Neuronal stem cell (in vitro differentiated cells): ENCODE data around the gene ACBD3.

ENCODE experiments used
- DNase-seq: peaks from one replicate; pipeline ENCODE4 v3.0.0-alpha.2; 2013; ENCODE audit warnings: low spot score
- H2AFZ ChIP-seq: one replicate; pipeline ENCODE4 v1.6.1; 2013; ENCODE audit warnings: mild to moderate bottlenecking, low read length, inconsistent platforms
- H2AK5ac ChIP-seq: 2 replicates; pipeline ENCODE4 v1.6.1; 2013; ENCODE audit warnings: low read depth, mild to moderate bottlenecking, inconsistent platforms, low read length, moderate library complexity, mixed read lengths
- H2BK120ac ChIP-seq: 2 replicates; pipeline ENCODE4 v1.6.1; 2013; ENCODE audit warnings: low read depth, mild to moderate bottlenecking, inconsistent platforms, low read length, moderate library complexity, mixed read lengths
- H2BK12ac ChIP-seq: one replicate; pipeline ENCODE4 v1.6.1; 2013; ENCODE audit warnings: low read length, inconsistent platforms
- H2BK15ac ChIP-seq: 2 replicates; pipeline ENCODE4 v1.6.1; 2013; ENCODE audit warnings: mild to moderate bottlenecking, low read length, inconsistent platforms, mixed read lengths
- H2BK5ac ChIP-seq: one replicate; pipeline ENCODE4 v1.6.1; 2013; ENCODE audit warnings: inconsistent platforms, mild to moderate bottlenecking, low read length, moderate library complexity
- H3K14ac ChIP-seq: one replicate; pipeline ENCODE4 v1.6.1; 2013; ENCODE audit warnings: low read length, inconsistent platforms
- H3K18ac ChIP-seq: 2 replicates; pipeline ENCODE4 v1.6.1; 2013; ENCODE audit warnings: low read length, inconsistent platforms
- H3K23ac ChIP-seq: 2 replicates; pipeline ENCODE4 v1.6.1; 2013; ENCODE audit warnings: low read depth, mild to moderate bottlenecking, mixed read lengths, low read length, inconsistent platforms; ENCODE audit not compliant: poor library complexity
- H3K27ac ChIP-seq: replicated peaks from 3 replicates; pipeline ENCODE4 v1.5.1; 2013; ENCODE audit warnings: low read length, inconsistent platforms
- H3K27me3 ChIP-seq, 3 experiments: 2 replicates each; pipeline ENCODE4 v1.6.1; 2013; ENCODE audit warnings: low read length in 3 of 3, mild to moderate bottlenecking in 2 of 3, inconsistent platforms in 1 of 3, low read depth in 1 of 3, mixed read lengths in 1 of 3, moderate library complexity in 1 of 3; ENCODE audit not compliant: control insufficient read depth in 3 of 3, insufficient read depth in 3 of 3
- H3K36me3 ChIP-seq, 2 donors: replicated peaks in 1 of 2; 2 replicates each; pipeline ENCODE4 v1.6.1; 2013; ENCODE audit warnings: low read length in 2 of 2; ENCODE audit not compliant: control insufficient read depth in 2 of 2, insufficient read depth in 2 of 2
- H3K4ac ChIP-seq: 2 replicates; pipeline ENCODE4 v1.6.1; 2013; ENCODE audit warnings: inconsistent platforms, mild to moderate bottlenecking, low read length, moderate library complexity
- H3K4me1 ChIP-seq, 2 donors: 1 replicate in 1 of 2; 2 replicates in 1 of 2; pipeline ENCODE4 v1.6.1; 2013; ENCODE audit warnings: low read length in 2 of 2, low read depth in 1 of 2; ENCODE audit not compliant: control insufficient read depth in 2 of 2, insufficient read depth in 1 of 2
- H3K4me2 ChIP-seq: one replicate; pipeline ENCODE4 v1.6.1; 2013; ENCODE audit warnings: mild to moderate bottlenecking, low read length, inconsistent platforms; ENCODE audit not compliant: insufficient read depth, poor library complexity, severe bottlenecking
- H3K4me3 ChIP-seq, 2 donors: 2 replicates each; pipeline ENCODE4 v1.5.1; 2013; ENCODE audit warnings: low read length in 2 of 2, mild to moderate bottlenecking in 2 of 2, inconsistent platforms in 1 of 2, moderate library complexity in 1 of 2
- H3K79me1 ChIP-seq: one replicate; pipeline ENCODE4 v1.6.1; 2013; ENCODE audit warnings: low read depth, mild to moderate bottlenecking, inconsistent platforms, low read length, moderate library complexity
- H3K9ac ChIP-seq: one replicate; pipeline ENCODE4 v1.6.1; 2013; ENCODE audit warnings: mild to moderate bottlenecking, low read depth, low read length, inconsistent platforms; ENCODE audit not compliant: poor library complexity
- H3K9me3 ChIP-seq, 2 donors: replicated peaks in 1 of 2; 2 replicates each; pipeline versions ENCODE3 to v1.6.1; 2013; ENCODE audit warnings: low read length in 2 of 2, mild to moderate bottlenecking in 2 of 2, inconsistent platforms in 1 of 2, low read depth in 1 of 2, mixed read lengths in 1 of 2, moderate library complexity in 1 of 2; ENCODE audit not compliant: control insufficient read depth in 2 of 2, insufficient read depth in 1 of 2
- H4K8ac ChIP-seq: one replicate; pipeline ENCODE4 v1.6.1; 2013; ENCODE audit warnings: low read depth, mild to moderate bottlenecking, inconsistent platforms, low read length, moderate library complexity
- H4K91ac ChIP-seq: one replicate; pipeline ENCODE4 v1.6.1; 2013; ENCODE audit warnings: low read length, low read depth, mild to moderate bottlenecking, inconsistent platforms; ENCODE audit not compliant: poor library complexity
- WGBS, 2 donors: extraction: QIAGEN DNeasy Blood & Tissue Kit; methylation state at CpG; one replicate each; pipeline ENCODE4 v1.1.7; 2013; ENCODE audit warnings: missing lambda C conversion rate in 2 of 2, mixed read lengths in 1 of 2; ENCODE audit not compliant: insufficient read length in 2 of 2, insufficient replicate concordance in 1 of 2; ENCODE audit errors: extremely low coverage in 2 of 2; 5-methylcytosine and 5-hydroxymethylcytosine counted together

ACBD3 gene

GRCh38 chr1:226176870-226177269 lies 9.7 kb downstream of the ACBD3 start:
- H2AK5ac ChIP-seq, result no peak overlapping the region
- H3K79me1 ChIP-seq, result peaks cover 1% of the 10 kb centered on the region
- no peak overlapping the region for H2BK120ac ChIP-seq
- no peak overlapping the region for H3K27ac ChIP-seq
- no peak overlapping the region for H4K91ac ChIP-seq
- no peak overlapping the region for H2BK15ac ChIP-seq
- H3K4ac ChIP-seq, result no peak overlapping the region
- no peak overlapping the region for H3K9ac ChIP-seq
- peaks cover 0 to 3% of the 10 kb centered on the region in 2 donors for H3K4me1 ChIP-seq
- WGBS, 2 donors, result no CpG with 5 or more reads among the region's 8 CpGs
- H3K4me3 ChIP-seq, result no peak overlapping the region
- DNase-seq, result no peak
- H3K9me3 ChIP-seq, result peaks cover 0 to 1% of the 10 kb centered on the region in 2 donors
- no peaks in the 10 kb centered on the region for H3K27me3 ChIP-seq
- H3K23ac ChIP-seq, result no peak overlapping the region
- no peak overlapping the region for H2BK5ac ChIP-seq
- H2BK12ac ChIP-seq, result no peak overlapping the region
- no peak overlapping the region for H3K4me2 ChIP-seq
- H3K36me3 ChIP-seq, result peaks cover 2 to 31% of the 10 kb centered on the region in 2 donors
- no peak overlapping the region for H3K18ac ChIP-seq
- H3K14ac ChIP-seq, result no peak overlapping the region
- no peak overlapping the region for H4K8ac ChIP-seq
- no peak overlapping the region for H2AFZ ChIP-seq

- no CpG with 5 or more reads among the region's 5 CpGs for WGBS, 2 donors
Observed at GRCh38 chr1:226172589-226172988, 14.0 kb downstream of the ACBD3 start.

GRCh38 chr1:226166341-226166740 lies 20.2 kb downstream of the ACBD3 start:
- Histone ChIP-seq H3K79me1 (peaks cover 1% of the 10 kb centered on the region), H2BK15ac (no peak overlapping the region), H3K18ac (no peak overlapping the region), H3K4me1 (no peaks in the 10 kb centered on the region), H2BK120ac (no peak overlapping the region), H3K27ac (no peak overlapping the region), H4K91ac (no peak overlapping the region), H3K14ac (no peak overlapping the region), H2AK5ac (no peak overlapping the region), H3K9me3 (no peaks in the 10 kb centered on the region), H2BK12ac (no peak overlapping the region), H3K4ac (no peak overlapping the region), H3K36me3 (peaks cover 12 to 47% of the 10 kb centered on the region in 2 donors), H2AFZ (no peak overlapping the region), H3K27me3 (no peaks in the 10 kb centered on the region), H3K23ac (no peak overlapping the region), H4K8ac (no peak overlapping the region), H3K4me2 (no peak overlapping the region), H3K4me3 (no peak overlapping the region), H3K9ac (no peak overlapping the region), H2BK5ac (no peak overlapping the region)
- no CpG with 5 or more reads among the region's 9 CpGs for WGBS, 2 donors
- DNase-seq, result no peak

More at GRCh38 chr1:226172589-226172988, 14.0 kb downstream of the ACBD3 start:
- H2AK5ac ChIP-seq, result no peak overlapping the region
- H3K9ac ChIP-seq, result no peak overlapping the region
- no peak overlapping the region for H3K23ac ChIP-seq
- H3K79me1 ChIP-seq, result peaks cover 3% of the 10 kb centered on the region
- peaks cover 0 to 1% of the 10 kb centered on the region in 2 donors for H3K9me3 ChIP-seq
- H2BK120ac ChIP-seq, result no peak overlapping the region
- no peak overlapping the region for H2AFZ ChIP-seq
- H3K4me2 ChIP-seq, result no peak overlapping the region
- no peak for DNase-seq
- H2BK15ac ChIP-seq, result no peak overlapping the region
- H3K4me3 ChIP-seq, result peak overlapping the region in 1 of 2 donors; percentile 12
- H3K27ac ChIP-seq, result no peak overlapping the region
- H2BK5ac ChIP-seq, result no peak overlapping the region
- peaks cover 2 to 14% of the 10 kb centered on the region in 2 donors for H3K36me3 ChIP-seq
- H4K91ac ChIP-seq, result no peak overlapping the region
- no peak overlapping the region for H3K18ac ChIP-seq
- no peak overlapping the region for H3K4ac ChIP-seq
- no peak overlapping the region for H3K14ac ChIP-seq
- peaks cover 0 to 3% of the 10 kb centered on the region in 2 donors for H3K4me1 ChIP-seq
- no peak overlapping the region for H2BK12ac ChIP-seq
- no peaks in the 10 kb centered on the region for H3K27me3 ChIP-seq
- no peak overlapping the region for H4K8ac ChIP-seq

GRCh38 chr1:226164154-226164553 lies 22.4 kb downstream of the ACBD3 start:
- WGBS, 2 donors, result no CpG with 5 or more reads among the region's 1 CpG
- H3K36me3 ChIP-seq, result peaks cover 19 to 67% of the 10 kb centered on the region in 2 donors

More at GRCh38 chr1:226164154-226164553, 22.4 kb downstream of the ACBD3 start:
- no peak overlapping the region for H3K18ac ChIP-seq
- H3K9ac ChIP-seq, result no peak overlapping the region
- no peak overlapping the region for H3K23ac ChIP-seq
- H3K27me3 ChIP-seq, result no peaks in the 10 kb centered on the region
- no peak overlapping the region for H2BK12ac ChIP-seq
- no peak overlapping the region for H3K27ac ChIP-seq
- H3K4ac ChIP-seq, result no peak overlapping the region
- no peak overlapping the region for H4K91ac ChIP-seq
- no peak overlapping the region for H2AK5ac ChIP-seq
- H3K4me3 ChIP-seq, result no peak overlapping the region
- no peak overlapping the region for H2AFZ ChIP-seq
- no peak overlapping the region for H2BK5ac ChIP-seq
- H4K8ac ChIP-seq, result no peak overlapping the region
- H2BK15ac ChIP-seq, result no peak overlapping the region
- H2BK120ac ChIP-seq, result no peak overlapping the region
- H3K4me1 ChIP-seq, result no peaks in the 10 kb centered on the region
- H3K9me3 ChIP-seq, result no peaks in the 10 kb centered on the region
- H3K14ac ChIP-seq, result no peak overlapping the region
- DNase-seq, result no peak
- no peak overlapping the region for H3K4me2 ChIP-seq
- H3K79me1 ChIP-seq, result no peaks in the 10 kb centered on the region
